ENCODE measurements around the gene HNMT.
A peak's percentile ranks its signal among the peaks of the same experiment; 100 is the strongest.

The HNMT gene

GRCh38 chr2:137952586-137953129 is 11.6 kb upstream of the HNMT start:
- Histone ChIP-seq H3K27me3 (replicated peaks in 2 of 5; ENCODE audit: control insufficient read depth in 4 of 5, insufficient read depth in 5 of 5, low read length in 4 of 5) (no peaks in the 10 kb centered on the region), H3K4me1 (ENCODE audit: control extremely low read depth in 1 of 4, control insufficient read depth in 4 of 4, insufficient read depth in 4 of 4, low read length in 3 of 4) (no peaks in the 10 kb centered on the region), H3K27ac (ENCODE audit: insufficient read depth in 1 of 2, low read depth in 1 of 2, low read length in 2 of 2, poor library complexity in 1 of 2, severe bottlenecking in 2 of 2) (no peak overlapping the region), H3K9me3 (ENCODE audit: control extremely low read depth in 1 of 5, control insufficient read depth in 4 of 5, insufficient read depth in 2 of 5, low read depth in 1 of 5, low read length in 4 of 5) (no peaks in the 10 kb centered on the region), H3K36me3 (ENCODE audit: control insufficient read depth in 4 of 4, insufficient read depth in 4 of 4, low read length in 3 of 4) (no peaks in the 10 kb centered on the region), H3K4me3 (ENCODE audit: control insufficient read depth in 1 of 7, extremely low read depth in 1 of 7, insufficient read depth in 4 of 7, low read depth in 2 of 7, low read length in 6 of 7) (peak overlapping the region in 1 of 7 experiments; percentile 72)
- 50% methylated on average over 2 of the region's 9 CpGs for WGBS (ENCODE audit: insufficient coverage)
- ChIA-PET POLR2A (no interaction called here), CTCF (interaction anchor here (1.3 to 1.5 kb wide), 2 partner anchors 11 to 835 kb away, joined by 3 to 7 read pairs; partner anchors contain the start of gene HNMT)
- DNase-seq = peak in 2 of 3 donors; percentile 41 to 62

DNA sequence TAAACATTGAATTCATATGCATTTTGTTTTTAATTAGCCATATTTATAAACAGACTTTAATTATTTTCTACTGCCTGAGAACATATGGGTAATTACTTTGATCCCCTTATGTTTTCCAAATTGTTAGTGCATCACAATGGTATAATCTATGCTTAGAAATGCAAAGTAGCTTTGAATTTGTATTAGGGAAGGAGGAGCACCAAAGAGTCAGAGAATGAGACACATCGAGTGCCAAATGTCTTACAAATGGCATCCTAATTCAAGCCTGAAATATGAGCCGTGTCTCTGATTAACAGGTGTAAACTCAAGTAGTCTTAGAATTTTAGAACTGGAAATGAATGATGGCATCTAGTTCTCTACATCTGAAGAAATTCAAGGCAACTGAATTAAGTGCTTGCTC is 8.7 kb upstream of the HNMT start:
- 100% methylated on average over 2 of the region's 2 CpGs for WGBS (ENCODE audit: insufficient coverage)
- POLR2A ChIA-PET = no interaction called here
- no peak for DNase-seq
- CTCF ChIA-PET = no interaction called here
- no peaks in the 10 kb centered on the region for H3K9me3 ChIP-seq (ENCODE audit: control extremely low read depth in 1 of 5, control insufficient read depth in 4 of 5, insufficient read depth in 2 of 5, low read depth in 1 of 5, low read length in 4 of 5)
- H3K4me3 ChIP-seq (ENCODE audit: control insufficient read depth in 1 of 7, extremely low read depth in 1 of 7, insufficient read depth in 4 of 7, low read depth in 2 of 7, low read length in 6 of 7) = no peak overlapping the region
- H3K36me3 ChIP-seq (ENCODE audit: control insufficient read depth in 4 of 4, insufficient read depth in 4 of 4, low read length in 3 of 4) = no peaks in the 10 kb centered on the region
- no peak overlapping the region for H3K27ac ChIP-seq (ENCODE audit: insufficient read depth in 1 of 2, low read depth in 1 of 2, low read length in 2 of 2, poor library complexity in 1 of 2, severe bottlenecking in 2 of 2)
- H3K4me1 ChIP-seq (ENCODE audit: control extremely low read depth in 1 of 4, control insufficient read depth in 4 of 4, insufficient read depth in 4 of 4, low read length in 3 of 4) = peaks cover 0 to 5% (median 0%) of the 10 kb centered on the region in 4 experiments
- no peaks in the 10 kb centered on the region for H3K27me3 ChIP-seq (replicated peaks in 2 of 5; ENCODE audit: control insufficient read depth in 4 of 5, insufficient read depth in 5 of 5, low read length in 4 of 5)

- CTCF ChIA-PET = interaction anchor here (1.3 to 1.6 kb wide), 3 partner anchors 9 to 133 kb away, joined by 3 to 4 read pairs (median 3); no protein-coding TSS in a partner anchor
- POLR2A ChIA-PET = no interaction called here
Observed at GRCh38 chr2:137957033-137957432, 7.2 kb upstream of the HNMT start.

GRCh38 chr2:137959166-137959565 is 5.1 kb upstream of the HNMT start:
- ChIA-PET CTCF (interaction anchor here (1.3 kb wide), 1 partner anchor 13 kb away, joined by 3 read pairs; no protein-coding TSS in a partner anchor), POLR2A (no interaction called here)
- peak in 1 of 3 donors; percentile 28 for DNase-seq
- H3K27ac ChIP-seq (ENCODE audit: insufficient read depth in 1 of 2, low read depth in 1 of 2, low read length in 2 of 2, poor library complexity in 1 of 2, severe bottlenecking in 2 of 2) = no peak overlapping the region
- WGBS (ENCODE audit: insufficient coverage) = no CpG with 5 or more reads among the region's 1 CpG
- H3K4me3 ChIP-seq (ENCODE audit: control insufficient read depth in 1 of 7, extremely low read depth in 1 of 7, insufficient read depth in 4 of 7, low read depth in 2 of 7, low read length in 6 of 7) = no peak overlapping the region
- H3K9me3 ChIP-seq (ENCODE audit: control extremely low read depth in 1 of 5, control insufficient read depth in 4 of 5, insufficient read depth in 2 of 5, low read depth in 1 of 5, low read length in 4 of 5) = peaks cover 0 to 2% (median 0%) of the 10 kb centered on the region in 5 experiments
- peaks cover 1 to 8% (median 5%) of the 10 kb centered on the region in 4 experiments for H3K4me1 ChIP-seq (ENCODE audit: control extremely low read depth in 1 of 4, control insufficient read depth in 4 of 4, insufficient read depth in 4 of 4, low read length in 3 of 4)
- no peaks in the 10 kb centered on the region for H3K36me3 ChIP-seq (ENCODE audit: control insufficient read depth in 4 of 4, insufficient read depth in 4 of 4, low read length in 3 of 4)
- H3K27me3 ChIP-seq (replicated peaks in 2 of 5; ENCODE audit: control insufficient read depth in 4 of 5, insufficient read depth in 5 of 5, low read length in 4 of 5) = no peaks in the 10 kb centered on the region

More at GRCh38 chr2:137957033-137957432, 7.2 kb upstream of the HNMT start:
- DNase-seq = no peak
- peaks cover 0 to 5% (median 0%) of the 10 kb centered on the region in 4 experiments for H3K4me1 ChIP-seq (ENCODE audit: control extremely low read depth in 1 of 4, control insufficient read depth in 4 of 4, insufficient read depth in 4 of 4, low read length in 3 of 4)
- no peaks in the 10 kb centered on the region for H3K27me3 ChIP-seq (replicated peaks in 2 of 5; ENCODE audit: control insufficient read depth in 4 of 5, insufficient read depth in 5 of 5, low read length in 4 of 5)
- peaks cover 0 to 2% (median 0%) of the 10 kb centered on the region in 5 experiments for H3K9me3 ChIP-seq (ENCODE audit: control extremely low read depth in 1 of 5, control insufficient read depth in 4 of 5, insufficient read depth in 2 of 5, low read depth in 1 of 5, low read length in 4 of 5)
- 83% methylated on average over 1 of the region's 1 CpG for WGBS (ENCODE audit: insufficient coverage)
- no peaks in the 10 kb centered on the region for H3K36me3 ChIP-seq (ENCODE audit: control insufficient read depth in 4 of 4, insufficient read depth in 4 of 4, low read length in 3 of 4)
- H3K4me3 ChIP-seq (ENCODE audit: control insufficient read depth in 1 of 7, extremely low read depth in 1 of 7, insufficient read depth in 4 of 7, low read depth in 2 of 7, low read length in 6 of 7) = no peak overlapping the region
- H3K27ac ChIP-seq (ENCODE audit: insufficient read depth in 1 of 2, low read depth in 1 of 2, low read length in 2 of 2, poor library complexity in 1 of 2, severe bottlenecking in 2 of 2) = no peak overlapping the region

DNA sequence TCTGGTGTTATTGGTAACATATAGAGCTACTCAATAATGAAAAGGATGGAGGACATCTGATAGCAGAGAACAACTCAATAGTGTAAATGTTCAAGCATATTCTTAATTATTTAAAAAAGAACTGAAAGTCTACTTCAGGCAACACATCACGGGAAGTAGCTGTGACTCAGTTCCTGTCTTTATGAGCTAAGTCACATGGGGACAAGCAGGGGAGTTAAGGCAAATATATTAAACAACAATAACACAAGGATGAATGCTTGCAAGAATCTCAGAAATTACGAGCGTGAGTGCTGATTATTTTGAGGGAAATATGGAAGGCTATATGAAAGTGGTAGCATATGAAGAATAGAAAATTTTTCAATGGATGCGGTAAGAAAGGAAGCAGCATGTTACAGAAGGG is 4.0 kb upstream of the HNMT start:
- no peak for DNase-seq
- no peak overlapping the region for H3K27ac ChIP-seq (ENCODE audit: insufficient read depth in 1 of 2, low read depth in 1 of 2, low read length in 2 of 2, poor library complexity in 1 of 2, severe bottlenecking in 2 of 2)
- H3K9me3 ChIP-seq (ENCODE audit: control extremely low read depth in 1 of 5, control insufficient read depth in 4 of 5, insufficient read depth in 2 of 5, low read depth in 1 of 5, low read length in 4 of 5) = peaks cover 0 to 2% (median 0%) of the 10 kb centered on the region in 5 experiments
- ChIA-PET POLR2A (no interaction called here), CTCF (no interaction called here)
- no peak overlapping the region for H3K4me3 ChIP-seq (ENCODE audit: control insufficient read depth in 1 of 7, extremely low read depth in 1 of 7, insufficient read depth in 4 of 7, low read depth in 2 of 7, low read length in 6 of 7)
- no peaks in the 10 kb centered on the region for H3K27me3 ChIP-seq (replicated peaks in 2 of 5; ENCODE audit: control insufficient read depth in 4 of 5, insufficient read depth in 5 of 5, low read length in 4 of 5)
- H3K4me1 ChIP-seq (ENCODE audit: control extremely low read depth in 1 of 4, control insufficient read depth in 4 of 4, insufficient read depth in 4 of 4, low read length in 3 of 4) = peaks cover 9 to 15% (median 13%) of the 10 kb centered on the region in 4 experiments
- H3K36me3 ChIP-seq (ENCODE audit: control insufficient read depth in 4 of 4, insufficient read depth in 4 of 4, low read length in 3 of 4) = no peaks in the 10 kb centered on the region
- WGBS (ENCODE audit: insufficient coverage) = 98% methylated on average over 3 of the region's 4 CpGs

- Histone ChIP-seq H3K36me3 (ENCODE audit: control insufficient read depth in 4 of 4, insufficient read depth in 4 of 4, low read length in 3 of 4) (no peaks in the 10 kb centered on the region), H3K9me3 (ENCODE audit: control extremely low read depth in 1 of 5, control insufficient read depth in 4 of 5, insufficient read depth in 2 of 5, low read depth in 1 of 5, low read length in 4 of 5) (peaks cover 0 to 2% (median 0%) of the 10 kb centered on the region in 5 experiments), H3K27me3 (replicated peaks in 2 of 5; ENCODE audit: control insufficient read depth in 4 of 5, insufficient read depth in 5 of 5, low read length in 4 of 5) (no peaks in the 10 kb centered on the region), H3K4me3 (ENCODE audit: control insufficient read depth in 1 of 7, extremely low read depth in 1 of 7, insufficient read depth in 4 of 7, low read depth in 2 of 7, low read length in 6 of 7) (no peak overlapping the region), H3K4me1 (ENCODE audit: control extremely low read depth in 1 of 4, control insufficient read depth in 4 of 4, insufficient read depth in 4 of 4, low read length in 3 of 4) (peaks cover 9 to 15% (median 13%) of the 10 kb centered on the region in 4 experiments), H3K27ac (ENCODE audit: insufficient read depth in 1 of 2, low read depth in 1 of 2, low read length in 2 of 2, poor library complexity in 1 of 2, severe bottlenecking in 2 of 2) (no peak overlapping the region)
- CTCF ChIA-PET = no interaction called here
- no peak for DNase-seq
- POLR2A ChIA-PET = no interaction called here
Observed at GRCh38 chr2:137961602-137962001, 2.7 kb upstream of the HNMT start.

- peaks cover 0 to 2% (median 0%) of the 10 kb centered on the region in 5 experiments for H3K9me3 ChIP-seq (ENCODE audit: control extremely low read depth in 1 of 5, control insufficient read depth in 4 of 5, insufficient read depth in 2 of 5, low read depth in 1 of 5, low read length in 4 of 5)
- DNase-seq = no peak
- 81% methylated on average over 7 of the region's 9 CpGs for WGBS (ENCODE audit: insufficient coverage)
- ChIA-PET POLR2A (no interaction called here), CTCF (interaction anchor here (1.5 kb wide), 2 partner anchors 10 to 16 kb away, joined by 4 to 7 read pairs; no protein-coding TSS in a partner anchor)
- H3K36me3 ChIP-seq (ENCODE audit: control insufficient read depth in 4 of 4, insufficient read depth in 4 of 4, low read length in 3 of 4) = no peaks in the 10 kb centered on the region
- no peaks in the 10 kb centered on the region for H3K27me3 ChIP-seq (replicated peaks in 2 of 5; ENCODE audit: control insufficient read depth in 4 of 5, insufficient read depth in 5 of 5, low read length in 4 of 5)
- H3K4me1 ChIP-seq (ENCODE audit: control extremely low read depth in 1 of 4, control insufficient read depth in 4 of 4, insufficient read depth in 4 of 4, low read length in 3 of 4) = peaks cover 9 to 15% (median 13%) of the 10 kb centered on the region in 4 experiments
- H3K27ac ChIP-seq (ENCODE audit: insufficient read depth in 1 of 2, low read depth in 1 of 2, low read length in 2 of 2, poor library complexity in 1 of 2, severe bottlenecking in 2 of 2) = no peak overlapping the region
- peak overlapping the region in 3 of 7 experiments; percentile 6 to 77 (median 68) for H3K4me3 ChIP-seq (ENCODE audit: control insufficient read depth in 1 of 7, extremely low read depth in 1 of 7, insufficient read depth in 4 of 7, low read depth in 2 of 7, low read length in 6 of 7)
Observed at GRCh38 chr2:137963535-137964065, 673 bp upstream of the HNMT start.
